Measurements from ENCODE around the gene PRAME.

DNA sequence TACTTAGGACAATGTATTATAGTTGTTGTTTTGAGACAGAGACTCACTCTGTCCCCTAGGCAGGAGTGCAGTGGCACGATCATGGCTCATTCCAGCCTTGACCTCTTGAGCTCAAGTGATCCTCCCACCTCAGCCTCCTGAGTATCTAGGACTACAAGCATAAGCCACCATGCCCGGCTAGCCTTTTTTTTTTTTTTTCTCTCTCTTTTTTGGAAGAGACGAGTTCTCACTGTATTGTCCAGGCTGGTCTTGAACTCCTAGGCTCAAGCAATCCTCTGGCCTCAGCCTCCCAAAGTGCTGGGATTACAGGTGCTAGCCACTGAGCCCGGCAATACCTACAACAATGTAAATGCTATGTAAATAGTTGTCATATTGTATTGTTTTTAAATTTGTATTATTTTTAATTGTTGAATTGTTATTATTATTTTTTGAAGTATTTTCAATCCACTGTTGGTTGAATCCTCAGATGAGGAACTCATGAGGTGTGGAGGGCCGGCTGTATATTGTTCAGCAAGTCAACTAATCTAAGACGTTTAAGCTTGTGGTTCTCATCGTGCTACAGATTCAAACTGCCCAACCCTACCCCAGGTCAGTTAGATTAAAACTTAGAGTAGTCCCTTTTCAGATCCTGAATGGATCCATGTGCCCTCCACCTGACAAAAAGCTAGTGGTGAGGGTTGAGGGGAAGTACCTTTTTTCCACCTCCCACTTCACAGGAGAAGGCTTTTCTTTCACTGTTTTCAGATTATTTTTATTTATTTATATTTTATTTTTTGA lies 27.1 kb downstream of the PRAME start:
- TF ChIP-seq, protein P1, sequence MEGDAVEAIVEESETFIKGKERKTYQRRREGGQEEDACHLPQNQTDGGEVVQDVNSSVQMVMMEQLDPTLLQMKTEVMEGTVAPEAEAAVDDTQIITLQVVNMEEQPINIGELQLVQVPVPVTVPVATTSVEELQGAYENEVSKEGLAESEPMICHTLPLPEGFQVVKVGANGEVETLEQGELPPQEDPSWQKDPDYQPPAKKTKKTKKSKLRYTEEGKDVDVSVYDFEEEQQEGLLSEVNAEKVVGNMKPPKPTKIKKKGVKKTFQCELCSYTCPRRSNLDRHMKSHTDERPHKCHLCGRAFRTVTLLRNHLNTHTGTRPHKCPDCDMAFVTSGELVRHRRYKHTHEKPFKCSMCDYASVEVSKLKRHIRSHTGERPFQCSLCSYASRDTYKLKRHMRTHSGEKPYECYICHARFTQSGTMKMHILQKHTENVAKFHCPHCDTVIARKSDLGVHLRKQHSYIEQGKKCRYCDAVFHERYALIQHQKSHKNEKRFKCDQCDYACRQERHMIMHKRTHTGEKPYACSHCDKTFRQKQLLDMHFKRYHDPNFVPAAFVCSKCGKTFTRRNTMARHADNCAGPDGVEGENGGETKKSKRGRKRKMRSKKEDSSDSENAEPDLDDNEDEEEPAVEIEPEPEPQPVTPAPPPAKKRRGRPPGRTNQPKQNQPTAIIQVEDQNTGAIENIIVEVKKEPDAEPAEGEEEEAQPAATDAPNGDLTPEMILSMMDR (IDR thresholded peaks at IDR 0.05 in 8 of 11, conservative IDR thresholded peaks at IDR 0.05 in 3 of 11), result no peak
- TF ChIP-seq POLR2A (IDR thresholded peaks at IDR 0.05), result no peak
